Measurements from ENCODE around the gene HSPBP1. TPM values are rescaled to one million over a fixed set of nuclear protein-coding genes. Genes with fewer than 3 reads are reported as not detected.

The HSPBP1 gene
- polyA plus RNA-seq, 1 donor from 2014 or later = 61.1 TPM

GRCh38 chr19:55316646-55317045 lies 36.7 kb upstream of the HSPBP1 start:
- H3F3A ChIP-seq (ENCODE audit: insufficient read depth, low read length, poor library complexity, severe bottlenecking) = no peaks in the 10 kb centered on the region
- H3K36me3 ChIP-seq (ENCODE audit: insufficient read depth, low read length) = no peaks in the 10 kb centered on the region
- H3K9me2 ChIP-seq (ENCODE audit: insufficient read depth, low read length) = no peaks in the 10 kb centered on the region
- no peak overlapping the region for H2AFZ ChIP-seq (ENCODE audit: low read depth, low read length)
- H3K79me2 ChIP-seq (replicated peaks; ENCODE audit: insufficient read depth, low read length) = no peaks in the 10 kb centered on the region
- no peaks in the 10 kb centered on the region for H3K9me3 ChIP-seq (ENCODE audit: low read length)
- no peak overlapping the region for H3K27ac ChIP-seq (ENCODE audit: low read length)
- H3K9ac ChIP-seq (ENCODE audit: low read length) = no peak overlapping the region
- H3K27me3 ChIP-seq (ENCODE audit: insufficient read depth, low read depth, low read length) = no peaks in the 10 kb centered on the region
- no peaks in the 10 kb centered on the region for H4K20me1 ChIP-seq (ENCODE audit: insufficient read depth)
- no peak overlapping the region for H3K4me3 ChIP-seq (ENCODE audit: low read length)
- TF ChIP-seq POLR2AphosphoS5 (IDR thresholded peaks at IDR 0.05) = no peak
- no peak for TF ChIP-seq REST (IDR thresholded peaks at IDR 0.05; ENCODE audit: borderline replicate concordance)
- no peak for TF ChIP-seq TAF1 (IDR thresholded peaks at IDR 0.05; ENCODE audit: low read depth)
- TF ChIP-seq MXI1 (conservative IDR thresholded peaks at IDR 0.05; ENCODE audit: poor library complexity, severe bottlenecking) = no peak
- TF ChIP-seq RAD21 (conservative IDR thresholded peaks at IDR 0.05) = no peak
- no peak for TF ChIP-seq EZH2 (IDR thresholded peaks at IDR 0.05; ENCODE audit: borderline replicate concordance, insufficient read depth, low read length, poor library complexity, severe bottlenecking)
- no peak for TF ChIP-seq EP300 (conservative IDR thresholded peaks at IDR 0.05; ENCODE audit: poor library complexity, severe bottlenecking)
- TF ChIP-seq SMC3 (conservative IDR thresholded peaks at IDR 0.05; ENCODE audit: poor library complexity) = no peak
- no peak for TF ChIP-seq CTCF (IDR thresholded peaks at IDR 0.05; ENCODE audit: poor library complexity, severe bottlenecking)
- no peak overlapping the region for H3K4me2 ChIP-seq (ENCODE audit: low read length)

- H3K9me2 ChIP-seq (ENCODE audit: insufficient read depth, low read length) = no peaks in the 10 kb centered on the region
- no peak overlapping the region for H3K4me2 ChIP-seq (ENCODE audit: low read length)
- H3F3A ChIP-seq (ENCODE audit: insufficient read depth, low read length, poor library complexity, severe bottlenecking) = no peaks in the 10 kb centered on the region
- H2AFZ ChIP-seq (ENCODE audit: low read depth, low read length) = no peak overlapping the region
- no peaks in the 10 kb centered on the region for H3K79me2 ChIP-seq (replicated peaks; ENCODE audit: insufficient read depth, low read length)
- no peak overlapping the region for H3K9ac ChIP-seq (ENCODE audit: low read length)
- H3K36me3 ChIP-seq (ENCODE audit: insufficient read depth, low read length) = no peaks in the 10 kb centered on the region
- H3K27ac ChIP-seq (ENCODE audit: low read length) = no peak overlapping the region
- no peak overlapping the region for H3K4me3 ChIP-seq (ENCODE audit: low read length)
- H3K9me3 ChIP-seq (ENCODE audit: low read length) = no peaks in the 10 kb centered on the region
- TF ChIP-seq CTCF (IDR thresholded peaks at IDR 0.05; ENCODE audit: poor library complexity, severe bottlenecking) (no peak), RAD21 (conservative IDR thresholded peaks at IDR 0.05) (no peak), POLR2AphosphoS5 (IDR thresholded peaks at IDR 0.05) (no peak), MXI1 (conservative IDR thresholded peaks at IDR 0.05; ENCODE audit: poor library complexity, severe bottlenecking) (no peak), EZH2 (IDR thresholded peaks at IDR 0.05; ENCODE audit: borderline replicate concordance, insufficient read depth, low read length, poor library complexity, severe bottlenecking) (no peak), EP300 (conservative IDR thresholded peaks at IDR 0.05; ENCODE audit: poor library complexity, severe bottlenecking) (no peak), REST (IDR thresholded peaks at IDR 0.05; ENCODE audit: borderline replicate concordance) (no peak), SMC3 (conservative IDR thresholded peaks at IDR 0.05; ENCODE audit: poor library complexity) (no peak), TAF1 (IDR thresholded peaks at IDR 0.05; ENCODE audit: low read depth) (no peak)
- H3K27me3 ChIP-seq (ENCODE audit: insufficient read depth, low read depth, low read length) = no peaks in the 10 kb centered on the region
- H4K20me1 ChIP-seq (ENCODE audit: insufficient read depth) = no peaks in the 10 kb centered on the region
Measured at GRCh38 chr19:55315956-55316525, 36.1 kb upstream of the HSPBP1 start.

Measured in neural cell (in vitro differentiated cells).